HG02884 (cell line): ENCODE data around the gene OR11L1.

Experiments used
- ATAC-seq: cut with Tn5 transposase; IDR thresholded peaks from one replicate; pipeline ENCODE4 v1.9.1; 2021; ENCODE audit warnings: mild to moderate bottlenecking, moderate library complexity; ENCODE audit not compliant: unreplicated experiment

The OR11L1 gene

GRCh38 chr1:247812637-247813036 is 29.1 kb downstream of the OR11L1 start:
- ATAC-seq, result no peak

GRCh38 chr1:247797518-247797917 is 44.2 kb downstream of the OR11L1 start:
- no peak for ATAC-seq
